ENCODE results near the gene PSORS1C2. TPM values are rescaled to one million over a fixed set of nuclear protein-coding genes. Genes with fewer than 3 reads are reported as not detected.

PSORS1C2 gene
- total RNA-seq, 1 donor from 2014 or later: not detected

DNA sequence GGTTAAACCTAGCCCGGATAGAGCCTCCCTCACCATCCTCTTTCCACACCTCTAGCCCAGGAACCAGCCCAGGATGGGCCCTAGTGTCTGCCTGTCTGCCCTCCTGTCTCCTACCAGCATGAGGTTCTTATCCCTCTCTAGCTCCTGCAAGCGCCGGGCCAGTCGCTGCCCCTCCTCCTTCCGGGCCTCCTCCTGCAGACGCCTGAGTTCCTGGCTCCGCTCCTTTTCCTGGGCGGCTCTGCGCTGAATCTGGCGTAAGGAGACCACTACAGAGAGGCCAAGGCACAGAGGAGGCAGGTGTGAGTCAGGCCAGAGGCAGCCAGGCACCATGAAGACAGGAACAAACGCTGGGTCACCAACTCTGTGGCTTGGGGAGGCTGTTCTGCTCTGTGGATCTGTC lies 4.3 kb upstream of the PSORS1C2 start:
- peak; percentile 36 for ATAC-seq
- no peak for DNase-seq (ENCODE audit: low spot score)

DNA sequence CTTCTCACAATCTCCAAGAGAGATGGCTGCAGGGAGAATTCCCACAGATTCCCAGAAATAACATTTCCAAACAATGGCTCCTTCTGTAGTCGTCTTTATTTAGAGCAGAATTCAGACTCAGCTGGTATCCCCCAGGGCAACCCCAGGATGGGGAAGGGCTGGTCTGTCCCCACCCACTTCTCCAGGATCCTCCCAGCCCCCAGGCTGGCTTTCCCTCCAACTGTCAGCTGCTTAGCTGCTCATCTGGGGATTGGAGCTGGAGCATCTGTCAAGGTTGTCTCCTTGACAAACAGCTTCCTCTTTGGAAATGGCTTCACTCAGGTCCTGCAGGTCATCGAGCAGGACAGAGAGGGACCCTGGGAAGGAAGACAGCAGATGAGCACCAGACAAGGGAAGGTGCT lies 3.5 kb upstream of the PSORS1C2 start:
- DNase-seq (ENCODE audit: low spot score) (no peak), ATAC-seq (no peak)

DNA sequence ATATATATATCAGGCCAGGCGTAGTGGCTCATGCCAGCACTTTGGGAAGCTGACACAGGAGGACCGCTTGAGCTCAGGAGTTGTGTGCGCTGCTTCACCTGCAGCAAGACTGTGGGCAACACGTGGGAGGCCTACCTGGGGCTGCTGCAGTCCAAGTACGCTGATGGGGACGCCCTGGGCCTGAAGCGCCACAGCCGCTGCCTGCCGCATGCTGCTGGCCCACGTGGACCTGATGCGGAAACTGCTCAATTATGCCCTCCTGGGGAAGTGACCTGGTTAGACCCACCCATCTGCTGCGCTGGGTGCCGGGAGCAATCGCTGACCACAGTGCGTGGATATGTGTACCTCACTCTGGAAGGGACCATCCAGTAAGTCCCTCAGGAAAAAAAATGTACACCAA lies 1.8 kb upstream of the PSORS1C2 start:
- ATAC-seq: no peak

DNA sequence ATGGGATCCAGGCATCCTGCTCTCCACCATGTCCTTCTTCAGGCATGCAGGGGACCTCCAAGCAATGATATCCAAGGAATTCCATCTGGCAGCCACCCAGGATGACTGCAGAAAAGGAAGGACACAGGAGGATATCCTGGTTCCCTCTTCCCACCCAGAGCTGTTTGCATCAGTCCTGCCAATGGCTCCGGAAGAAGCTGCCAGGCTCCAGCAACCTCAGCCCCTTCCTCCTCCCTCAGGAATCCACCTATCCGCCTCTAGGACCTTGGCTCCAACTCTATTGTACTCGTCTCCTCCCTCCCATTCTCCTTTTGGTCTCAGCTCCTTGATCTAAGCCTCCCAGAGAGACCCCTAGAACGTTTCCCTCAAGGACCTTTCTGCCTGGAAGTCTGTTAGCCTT lies 733 bp upstream of the PSORS1C2 start:
- no peak for DNase-seq (ENCODE audit: low spot score)
- no peak for ATAC-seq

More for the DNA sequence above, 1.8 kb upstream of the PSORS1C2 start:
- DNase-seq (ENCODE audit: low spot score): no peak

DNA sequence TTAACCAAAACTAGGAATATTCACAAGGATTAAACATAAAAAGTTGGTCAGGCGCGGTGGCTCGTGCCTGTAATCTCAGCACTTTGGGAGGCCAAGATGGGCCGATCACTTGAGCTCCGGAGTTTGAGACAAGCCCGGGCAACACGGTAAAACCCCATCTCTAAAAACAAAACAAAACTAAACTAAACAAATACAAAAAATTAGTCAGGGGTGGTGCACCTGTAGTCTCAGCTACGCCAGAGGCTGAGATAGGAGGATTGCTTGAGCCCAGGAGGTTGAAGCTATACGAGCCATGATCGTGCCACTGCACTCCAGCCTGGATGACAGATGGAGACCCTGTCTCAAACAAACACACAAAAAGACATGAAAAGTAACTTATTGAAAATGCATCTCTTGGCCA lies 3.2 kb downstream of the PSORS1C2 start:
- ATAC-seq (no peak), DNase-seq (ENCODE audit: low spot score) (no peak)

DNA sequence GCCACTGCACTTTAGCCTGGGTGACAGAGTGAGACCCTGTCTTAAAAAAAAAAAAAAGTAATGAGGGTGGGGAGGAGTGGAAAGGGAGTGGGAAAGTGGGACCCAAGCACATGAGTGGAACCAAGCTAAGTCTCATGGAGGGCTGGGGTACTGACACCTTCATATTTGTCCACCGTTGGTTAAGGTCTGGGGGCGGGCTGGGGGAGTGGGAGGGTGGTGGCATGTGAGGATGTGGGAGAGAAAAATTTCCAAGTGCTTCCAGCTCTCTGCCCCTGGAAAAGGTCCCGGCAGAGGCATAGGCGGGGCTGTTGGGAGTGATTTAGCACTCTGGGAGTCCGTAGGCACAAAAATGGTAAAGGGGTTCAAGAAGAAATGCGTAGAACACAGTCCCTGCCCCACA lies 6.1 kb downstream of the PSORS1C2 start:
- DNase-seq (ENCODE audit: low spot score) (no peak), ATAC-seq (no peak)

DNA sequence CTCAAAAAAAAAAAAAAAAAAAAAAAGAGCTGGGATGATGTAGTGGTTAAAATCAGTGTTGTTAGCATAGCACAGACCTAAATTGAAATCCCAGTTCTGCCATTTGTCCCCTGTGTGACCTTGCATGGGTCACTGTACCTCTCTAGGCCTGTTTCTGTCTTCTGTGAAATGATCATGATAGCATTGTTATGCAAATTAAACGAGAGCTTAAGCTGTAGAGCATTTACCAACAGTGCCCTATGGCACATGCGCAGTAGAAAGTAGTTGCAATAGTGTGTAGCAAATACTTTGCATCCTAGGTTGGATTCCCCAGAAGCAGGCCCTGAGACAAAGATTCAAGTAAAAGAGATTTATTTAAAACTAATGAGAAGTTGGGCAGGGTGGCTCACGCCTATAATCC lies 7.3 kb downstream of the PSORS1C2 start:
- DNase-seq (ENCODE audit: low spot score) (no peak), ATAC-seq (no peak)

DNA sequence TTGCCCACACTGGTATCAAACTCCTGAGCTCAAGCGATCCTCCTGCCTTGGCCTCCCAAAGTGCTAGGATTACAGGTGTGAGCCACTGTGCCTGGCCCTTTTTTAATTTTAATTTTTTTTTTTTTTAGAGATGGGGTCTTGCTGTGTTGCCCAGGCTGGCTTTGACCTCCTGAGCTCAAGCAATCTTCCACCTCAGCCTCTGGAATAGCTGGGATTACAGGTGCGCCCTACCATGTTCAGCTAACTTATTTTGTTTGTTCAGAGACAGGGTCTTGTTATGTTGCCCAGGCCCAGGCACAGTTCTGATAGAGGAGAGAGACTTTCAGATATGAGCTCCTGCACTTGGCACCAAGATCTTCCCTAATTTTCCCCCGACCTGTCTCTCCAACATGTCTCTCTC lies 8.1 kb downstream of the PSORS1C2 start:
- ATAC-seq (no peak), DNase-seq (ENCODE audit: low spot score) (no peak)

DNA sequence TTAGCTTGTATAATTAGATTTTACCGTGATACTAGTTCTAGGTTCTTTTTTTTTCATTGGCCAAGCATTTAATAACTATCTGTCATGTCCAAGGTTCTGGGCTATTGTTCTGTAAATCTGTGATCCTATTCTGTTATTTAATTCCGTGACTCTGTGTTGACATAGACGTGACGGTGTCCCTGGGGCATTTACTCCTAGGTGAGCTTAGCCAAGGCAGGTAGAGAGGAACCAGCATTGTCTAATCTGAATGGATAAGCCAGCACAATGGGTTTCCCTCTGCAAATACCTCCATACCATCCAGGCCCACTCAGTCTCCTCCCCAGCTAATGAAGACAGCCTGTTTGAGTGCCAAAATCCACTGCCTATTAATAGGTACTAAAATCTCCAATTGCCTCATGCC lies 9.7 kb downstream of the PSORS1C2 start:
- ATAC-seq: no peak
- DNase-seq (ENCODE audit: low spot score): no peak

DNA sequence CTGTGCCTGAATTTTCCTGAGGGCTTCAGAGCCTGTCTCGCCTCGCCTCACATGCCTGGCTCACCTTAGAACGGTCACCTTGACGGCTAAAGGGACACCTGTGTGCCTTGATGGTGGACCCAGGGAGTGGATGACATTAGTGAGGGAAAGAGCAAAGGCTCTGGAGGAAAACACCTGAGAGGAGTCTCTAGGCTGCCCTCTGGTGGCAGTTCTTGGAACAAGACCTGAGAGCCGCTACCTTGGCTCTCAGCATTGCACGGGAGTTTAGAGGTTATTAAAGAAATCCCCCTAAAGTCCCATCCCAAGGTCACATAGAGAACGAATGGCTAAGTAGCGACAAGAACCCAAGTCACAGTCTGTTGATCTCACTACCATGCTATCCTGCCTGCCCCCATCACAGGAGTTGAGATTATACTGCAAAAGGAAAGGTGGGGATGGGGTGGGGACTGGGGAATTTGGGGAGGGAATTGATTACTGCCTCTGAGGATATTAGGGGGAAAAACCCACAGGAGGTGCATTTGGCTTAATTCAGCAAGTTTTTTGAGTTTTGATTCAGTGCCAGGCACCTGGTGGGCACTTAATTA lies 10.7 kb downstream of the PSORS1C2 start:
- peak; percentile 94 for ATAC-seq
- peak; percentile 62 for DNase-seq (ENCODE audit: low spot score)

DNA sequence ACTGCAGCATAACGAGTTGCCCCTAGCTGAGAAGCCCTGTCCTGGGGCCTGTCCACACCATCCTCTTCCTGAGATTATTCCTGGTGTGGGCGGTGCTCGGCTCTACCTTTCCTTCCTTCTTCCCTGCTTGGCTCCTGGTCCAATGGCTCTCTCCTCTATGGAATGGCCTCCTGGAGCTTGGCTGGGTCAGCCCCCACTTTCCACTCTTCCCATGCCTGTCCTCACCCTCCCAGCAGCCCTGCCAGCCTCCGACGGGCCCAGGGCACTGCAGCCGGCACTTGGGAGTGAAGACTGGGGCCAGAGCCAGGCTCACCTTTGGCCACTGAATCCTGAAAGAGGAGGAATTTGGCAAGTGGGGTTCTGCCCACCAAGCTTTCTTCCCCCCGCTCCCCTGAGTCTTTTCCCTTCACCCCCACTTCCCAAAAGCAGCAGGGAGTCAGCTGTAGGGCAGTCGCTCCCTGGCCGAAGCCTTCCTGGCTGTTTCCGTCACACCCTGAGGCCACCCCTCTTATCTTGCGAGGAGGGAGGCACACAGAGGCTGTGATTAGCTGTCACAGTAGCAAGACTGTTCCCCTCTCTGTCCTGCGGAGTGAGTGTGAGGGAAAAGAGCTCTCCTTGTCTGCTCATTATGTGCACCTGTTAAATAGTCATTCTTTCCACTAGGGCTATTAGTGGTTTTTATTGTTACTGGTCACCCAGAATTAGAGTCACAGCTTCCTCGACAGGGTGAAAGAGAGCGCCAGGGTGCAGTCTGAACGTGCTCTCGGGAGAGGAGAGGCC lies 12.3 kb downstream of the PSORS1C2 start:
- ATAC-seq: no peak

DNA sequence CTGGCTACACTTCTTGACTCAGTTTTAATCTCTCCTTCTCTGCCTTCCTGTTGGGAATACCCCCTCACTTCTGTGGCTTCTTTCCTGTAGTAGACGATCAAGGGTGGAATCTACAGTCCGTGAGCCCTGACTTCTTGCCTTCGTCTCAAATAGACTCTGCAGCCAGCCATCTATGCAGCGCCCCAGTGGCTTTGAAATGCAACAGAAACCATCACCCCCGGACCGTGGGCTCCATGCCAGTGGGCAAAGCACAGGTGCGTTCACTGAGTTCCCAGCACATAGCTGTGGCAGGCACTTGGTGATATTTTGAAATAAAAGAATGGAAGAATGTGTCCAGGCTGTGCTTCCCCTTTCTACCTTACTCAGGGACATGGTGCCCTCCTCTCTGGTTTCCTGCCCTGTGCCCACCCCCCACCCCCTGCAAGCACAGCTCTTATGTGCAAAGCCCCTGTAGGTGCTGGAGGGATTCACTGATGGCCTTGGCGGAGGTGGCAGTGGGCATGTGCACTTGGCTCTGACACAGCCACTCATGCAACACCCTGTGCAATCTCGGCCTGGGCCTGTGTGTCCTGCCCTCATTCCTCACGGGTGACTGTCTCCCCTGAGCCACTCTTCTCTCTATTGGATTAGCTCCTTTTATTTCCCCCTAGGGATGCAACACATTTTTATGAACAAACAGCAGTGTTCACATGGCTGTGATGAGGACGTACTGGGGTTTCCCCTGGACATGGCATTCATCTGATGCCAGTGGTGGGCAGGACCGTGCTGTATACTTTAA lies 13.1 kb downstream of the PSORS1C2 start:
- no peak for ATAC-seq
- no peak for DNase-seq (ENCODE audit: low spot score)

More for the DNA sequence above, 12.3 kb downstream of the PSORS1C2 start:
- no peak for DNase-seq (ENCODE audit: low spot score)

DNA sequence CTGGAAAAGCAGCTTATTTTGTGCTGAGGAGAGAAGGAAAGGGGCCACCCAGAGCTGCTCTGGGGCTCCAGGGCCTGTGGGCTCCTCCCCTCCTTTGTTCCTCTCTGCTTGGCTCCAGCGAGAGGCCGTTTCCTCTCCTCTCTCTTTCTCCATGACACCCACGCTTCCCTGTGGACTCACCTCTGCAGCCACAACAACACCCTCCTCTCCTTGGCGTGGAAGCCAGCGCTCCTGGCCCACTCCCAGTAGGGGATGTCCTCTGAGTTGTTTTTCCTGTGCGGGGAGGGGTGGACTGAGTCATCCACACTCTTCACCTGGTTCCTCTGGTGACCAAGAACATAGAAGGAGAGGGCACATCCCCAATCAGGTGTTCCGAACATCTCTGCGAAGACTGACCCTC lies 13.7 kb downstream of the PSORS1C2 start:
- no peak for ATAC-seq
- no peak for DNase-seq (ENCODE audit: low spot score)

DNA sequence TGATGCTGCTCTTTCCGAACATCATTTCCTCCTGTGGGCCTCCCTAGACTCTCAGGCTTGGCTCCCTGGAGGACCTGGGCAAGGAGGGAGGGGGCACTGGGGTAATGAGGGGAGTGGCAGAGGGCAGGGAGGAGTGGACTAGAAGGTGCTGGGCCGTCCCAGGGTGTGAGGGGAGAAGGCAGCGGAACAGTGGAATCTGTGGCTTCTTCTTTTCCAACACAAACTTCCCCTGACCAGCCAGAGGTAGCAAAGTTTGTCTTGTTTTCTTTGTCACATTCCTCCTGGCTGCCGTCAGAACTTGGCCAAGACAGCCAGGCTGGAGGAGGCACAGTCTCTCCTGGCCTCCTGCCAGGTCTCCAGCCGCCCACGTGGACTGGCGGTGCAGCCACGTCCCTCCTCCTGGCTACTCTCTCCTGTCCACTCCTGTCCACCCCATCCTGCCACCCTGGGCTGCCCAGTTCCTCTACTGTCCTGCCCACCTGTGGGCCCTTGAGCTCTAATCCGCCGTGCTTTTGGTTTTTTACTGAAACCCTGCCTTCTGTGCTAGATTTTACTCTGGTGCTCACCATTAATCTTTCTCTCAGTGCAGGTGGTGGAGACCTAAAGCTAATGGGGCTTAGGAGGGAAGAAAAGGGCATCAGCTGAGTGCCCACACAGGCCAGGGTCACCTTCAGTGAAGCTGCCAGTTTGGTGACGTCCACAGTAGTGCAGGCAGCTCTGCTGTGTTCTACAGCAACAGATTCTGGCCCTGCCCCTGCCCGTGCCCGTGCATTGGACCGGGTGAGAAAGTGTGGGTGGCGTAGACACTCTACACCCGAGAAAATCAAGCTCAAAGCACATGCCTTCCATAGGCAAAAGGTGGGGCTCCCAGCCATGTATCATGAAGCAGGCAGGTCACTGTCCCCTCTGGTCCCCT lies 15.8 kb downstream of the PSORS1C2 start:
- ATAC-seq (peak; percentile 59), DNase-seq (ENCODE audit: low spot score) (no peak)

DNA sequence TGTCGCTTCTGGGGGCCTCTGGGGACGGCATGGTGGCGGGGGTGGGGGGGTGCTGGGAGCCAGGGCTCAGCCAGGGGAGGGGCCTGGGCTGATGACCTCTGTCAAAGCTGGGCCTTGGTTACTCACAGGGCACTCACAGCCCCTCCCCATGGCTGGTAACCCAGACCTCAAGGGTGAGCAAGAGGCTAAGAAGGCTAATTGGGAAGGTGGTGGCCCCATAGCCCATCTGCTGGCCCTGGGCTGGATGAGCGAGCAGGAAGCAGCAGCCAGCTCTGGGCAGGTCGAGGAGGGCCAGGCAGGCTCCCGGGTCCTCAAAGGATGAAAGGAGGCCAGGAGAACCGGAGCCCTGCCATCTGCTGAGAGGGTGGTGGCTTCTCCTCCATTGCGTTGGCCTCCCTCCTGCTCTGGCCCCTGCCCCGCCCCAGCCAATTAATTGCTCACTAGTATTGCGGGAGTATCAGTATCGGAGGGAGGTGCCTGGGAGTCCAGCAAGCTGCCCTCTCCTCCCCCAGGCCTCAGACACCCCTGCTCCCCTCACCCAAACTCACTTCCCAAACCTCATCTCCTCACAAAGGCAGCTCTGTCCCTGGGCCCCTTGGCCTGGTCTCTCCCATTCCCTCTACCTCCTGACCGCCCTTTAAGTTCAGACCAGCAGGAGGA lies 17.6 kb downstream of the PSORS1C2 start:
- no peak for ATAC-seq
- DNase-seq (ENCODE audit: low spot score): no peak

DNA sequence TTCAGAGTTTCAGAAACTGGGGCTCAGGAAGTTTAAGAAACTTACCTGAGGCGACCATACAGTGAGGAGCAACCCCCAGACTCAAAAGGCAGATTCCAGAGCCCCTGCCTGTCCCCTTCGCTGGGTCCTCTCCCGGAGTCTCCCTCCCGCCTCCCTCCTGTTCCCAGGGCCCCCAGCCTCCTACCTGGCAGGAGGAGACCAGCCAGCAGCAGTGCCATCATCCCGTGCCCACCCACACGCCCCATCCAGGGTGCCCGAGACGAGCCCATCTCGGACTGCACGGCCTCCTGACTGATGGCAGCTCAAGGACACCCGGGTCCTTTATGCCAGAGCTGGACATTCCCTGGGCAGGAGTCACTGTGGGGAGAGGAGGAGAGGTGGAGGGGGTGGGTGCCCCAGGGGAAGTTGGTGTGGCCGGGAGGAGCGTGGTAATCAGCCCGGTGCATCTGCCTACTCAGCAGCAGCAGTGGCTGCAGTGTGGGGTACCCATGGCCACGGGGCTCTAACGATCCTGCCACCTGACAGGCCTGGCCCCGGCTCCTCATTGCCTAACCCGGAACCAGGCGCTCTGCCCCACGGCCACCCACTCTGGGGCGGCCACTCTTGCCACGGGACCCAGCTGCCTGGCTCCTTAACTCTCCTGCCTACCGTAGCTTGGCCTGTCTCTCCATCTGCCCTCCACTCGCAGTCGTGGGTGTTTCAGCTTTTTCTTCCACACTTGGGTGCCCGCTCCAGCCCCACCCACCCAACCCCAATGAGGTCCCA lies 18.5 kb downstream of the PSORS1C2 start, which contains the start of gene CDSN:
Gene CDSN (minus strand): TSS at position 296 of the 765 bp plus-strand sequence. CDS start 27 bp downstream, at position 269.
- DNase-seq (ENCODE audit: low spot score): no peak
- no peak for ATAC-seq

DNA sequence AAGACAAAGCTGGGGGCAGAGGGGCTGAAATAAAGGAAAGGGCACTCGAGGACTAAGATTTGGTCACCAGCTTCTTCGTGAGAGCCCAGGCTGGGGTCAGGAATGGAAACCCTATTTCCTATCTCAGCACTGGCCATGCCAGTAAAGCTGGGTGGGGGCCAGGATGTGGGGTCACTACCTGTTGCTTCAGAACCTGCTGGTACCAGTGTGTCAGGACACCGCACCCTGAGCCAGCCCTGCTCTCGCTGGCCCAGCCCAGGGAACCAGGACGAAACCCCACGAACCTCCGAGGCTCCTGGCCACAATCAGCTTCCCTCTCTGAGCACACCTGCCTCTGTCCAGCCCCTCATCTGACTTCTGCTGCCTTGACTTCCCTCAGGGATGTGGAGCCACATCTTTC lies 20.7 kb downstream of the PSORS1C2 start:
- DNase-seq (ENCODE audit: low spot score) (no peak), ATAC-seq (no peak)

DNA sequence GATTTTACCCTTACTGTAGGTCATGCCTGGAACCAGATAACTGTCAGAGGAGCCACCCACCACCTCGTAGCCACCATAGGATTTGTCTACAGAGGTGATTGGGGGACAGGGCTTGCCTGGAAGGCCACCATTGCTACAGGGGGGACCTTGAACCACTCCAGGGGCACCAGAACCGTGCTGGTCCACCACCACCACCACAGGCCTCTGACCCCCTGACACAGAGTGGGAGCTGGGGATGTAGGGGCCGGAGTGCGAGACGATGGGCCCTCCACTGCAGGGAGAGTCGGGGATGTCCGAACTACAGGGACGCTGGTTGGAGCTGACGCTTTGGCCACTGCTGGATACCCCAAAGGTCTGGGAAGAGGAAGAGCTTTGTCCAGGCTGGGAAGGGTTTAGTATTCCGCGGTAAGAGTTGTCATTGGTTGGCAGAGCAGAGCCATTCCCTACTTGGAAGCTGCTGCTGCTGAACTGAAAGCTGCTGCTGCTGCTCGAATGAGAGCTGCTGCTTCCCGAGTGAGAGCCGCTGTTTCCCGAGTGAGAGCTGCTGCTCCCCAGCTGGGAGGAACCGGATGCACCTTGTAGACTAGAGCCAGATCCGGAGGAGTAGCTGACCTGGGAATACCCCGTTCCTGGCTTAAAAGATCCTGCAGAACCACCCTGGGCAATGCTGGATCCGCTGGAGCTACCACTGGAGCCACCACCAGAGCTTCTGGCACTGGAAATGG lies 22.0 kb downstream of the PSORS1C2 start:
- no peak for ATAC-seq
- DNase-seq (ENCODE audit: low spot score): no peak
